ENCODE data around the gene DNAH6.

DNA sequence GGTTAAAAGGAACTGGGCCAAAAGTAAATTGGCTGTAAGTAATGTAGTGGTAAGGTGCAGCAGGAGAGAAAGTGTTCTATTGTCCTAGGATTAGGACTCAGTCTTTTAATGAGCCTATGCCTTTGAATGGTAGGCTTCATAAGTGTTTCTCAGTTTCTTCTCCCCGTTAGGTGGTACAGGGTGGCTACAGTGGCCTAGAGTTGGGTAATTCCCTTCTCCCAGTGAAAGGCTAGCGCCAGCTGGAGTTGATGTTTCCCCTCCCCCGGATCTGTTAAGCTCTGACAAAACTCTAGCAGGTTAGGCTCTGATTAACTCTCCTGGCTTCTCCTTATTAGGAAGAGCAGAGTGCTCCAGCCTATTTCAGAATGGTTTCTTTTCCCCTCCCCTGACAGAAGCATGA is 127.7 kb downstream of the DNAH6 start:
- TF ChIP-seq, protein P1, sequence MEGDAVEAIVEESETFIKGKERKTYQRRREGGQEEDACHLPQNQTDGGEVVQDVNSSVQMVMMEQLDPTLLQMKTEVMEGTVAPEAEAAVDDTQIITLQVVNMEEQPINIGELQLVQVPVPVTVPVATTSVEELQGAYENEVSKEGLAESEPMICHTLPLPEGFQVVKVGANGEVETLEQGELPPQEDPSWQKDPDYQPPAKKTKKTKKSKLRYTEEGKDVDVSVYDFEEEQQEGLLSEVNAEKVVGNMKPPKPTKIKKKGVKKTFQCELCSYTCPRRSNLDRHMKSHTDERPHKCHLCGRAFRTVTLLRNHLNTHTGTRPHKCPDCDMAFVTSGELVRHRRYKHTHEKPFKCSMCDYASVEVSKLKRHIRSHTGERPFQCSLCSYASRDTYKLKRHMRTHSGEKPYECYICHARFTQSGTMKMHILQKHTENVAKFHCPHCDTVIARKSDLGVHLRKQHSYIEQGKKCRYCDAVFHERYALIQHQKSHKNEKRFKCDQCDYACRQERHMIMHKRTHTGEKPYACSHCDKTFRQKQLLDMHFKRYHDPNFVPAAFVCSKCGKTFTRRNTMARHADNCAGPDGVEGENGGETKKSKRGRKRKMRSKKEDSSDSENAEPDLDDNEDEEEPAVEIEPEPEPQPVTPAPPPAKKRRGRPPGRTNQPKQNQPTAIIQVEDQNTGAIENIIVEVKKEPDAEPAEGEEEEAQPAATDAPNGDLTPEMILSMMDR (IDR thresholded peaks at IDR 0.05), result no peak
- TF ChIP-seq POLR2A (IDR thresholded peaks at IDR 0.05) (no peak), EP300 (IDR thresholded peaks at IDR 0.05; ENCODE audit: low read depth) (no peak), POLR2AphosphoS5 (IDR thresholded peaks at IDR 0.05) (no peak)

Data from transverse colon (tissue), 4 donors.